Astrocyte (in vitro differentiated cells and primary cell): ENCODE results near the gene ENTHD1. TPM values are rescaled to one million over a fixed set of nuclear protein-coding genes. Genes with fewer than 3 reads are reported as not detected.
A peak's percentile ranks its signal among the peaks of the same experiment; 100 is the strongest.

Experiments
- DNase-seq: peaks from one replicate; pipeline ENCODE4 v3.0.0-alpha.2; 2010; ENCODE audit warnings: low read depth
- FAIRE-seq: peaks from 2 replicates; lab custom pipeline; 2011; peaks lifted over from hg19 to GRCh38; lab: Jason Lieb, UNC
- H2AFZ ChIP-seq: 2 replicates; pipeline ENCODE4 v1.6.0; 2012; ENCODE audit warnings: low read depth, low read length, inconsistent platforms
- H3K27ac ChIP-seq: 2 replicates; pipeline ENCODE4 v1.5.1; 2011; ENCODE audit warnings: low read depth, low read length, inconsistent platforms
- H3K27me3 ChIP-seq: 2 replicates; pipeline ENCODE4 v1.6.0; 2011; ENCODE audit warnings: low read length, inconsistent platforms; ENCODE audit not compliant: insufficient read depth
- H3K36me3 ChIP-seq: 2 replicates; pipeline ENCODE4 v1.5.1; 2011; ENCODE audit warnings: low read length, inconsistent platforms; ENCODE audit not compliant: insufficient read depth
- H3K4me1 ChIP-seq: 2 replicates; pipeline ENCODE4 v1.5.1; 2011; ENCODE audit warnings: low read length, inconsistent platforms; ENCODE audit not compliant: insufficient read depth
- H3K4me2 ChIP-seq: 2 replicates; pipeline ENCODE4 v1.6.0; 2012; ENCODE audit warnings: low read length, inconsistent platforms
- H3K4me3 ChIP-seq: 2 replicates; pipeline ENCODE4 v1.5.1; 2011; ENCODE audit warnings: low read depth, mild to moderate bottlenecking, low read length, inconsistent platforms; ENCODE audit not compliant: insufficient read depth
- H3K79me2 ChIP-seq: 2 replicates; pipeline ENCODE4 v1.6.0; 2012; ENCODE audit warnings: mild to moderate bottlenecking, low read length, inconsistent platforms; ENCODE audit not compliant: insufficient read depth
- H3K9ac ChIP-seq: 2 replicates; pipeline ENCODE4 v1.6.0; 2012; ENCODE audit warnings: mild to moderate bottlenecking, low read length, inconsistent platforms
- H3K9me3 ChIP-seq: 2 replicates; pipeline ENCODE4 v1.5.1; 2012; ENCODE audit warnings: low read depth, mild to moderate bottlenecking, low read length, inconsistent platforms; ENCODE audit not compliant: insufficient read depth
- H4K20me1 ChIP-seq: 2 replicates; pipeline ENCODE4 v1.6.0; 2012; ENCODE audit warnings: low read length, inconsistent platforms; ENCODE audit not compliant: insufficient read depth
- H3K27ac Mint-ChIP-seq: one replicate; pipeline ENCODE4 v1.8.0; 2021; ENCODE audit warnings: mild to moderate bottlenecking, mixed read lengths; ENCODE audit not compliant: unreplicated experiment
- H3K27me3 Mint-ChIP-seq: one replicate; pipeline ENCODE4 v1.8.0; 2021; ENCODE audit warnings: low read depth, mixed read lengths; ENCODE audit not compliant: unreplicated experiment
- H3K36me3 Mint-ChIP-seq: one replicate; pipeline ENCODE4 v1.8.0; 2021; ENCODE audit warnings: low read depth, mixed read lengths; ENCODE audit not compliant: unreplicated experiment
- H3K4me1 Mint-ChIP-seq: one replicate; pipeline ENCODE4 v1.8.0; 2021; ENCODE audit warnings: low read depth, mixed read lengths; ENCODE audit not compliant: unreplicated experiment
- H3K4me3 Mint-ChIP-seq: one replicate; pipeline ENCODE4 v1.8.0; 2021; ENCODE audit warnings: mild to moderate bottlenecking, moderate library complexity, mixed read lengths; ENCODE audit not compliant: unreplicated experiment
- H3K9me3 Mint-ChIP-seq: one replicate; pipeline ENCODE4 v1.8.0; 2021; ENCODE audit warnings: mild to moderate bottlenecking, mixed read lengths; ENCODE audit not compliant: unreplicated experiment
- EZH2 ChIP-seq: IDR thresholded peaks from 2 replicates; pipeline ENCODE4 v1.6.1; 2012; ENCODE audit warnings: mild to moderate bottlenecking, low read length, inconsistent platforms; ENCODE audit not compliant: insufficient read depth
- total RNA-seq: library from RNA; stranded (reverse); gene quantifications from 2 replicates; pipeline ENCODE4 v1.2.1, GENCODE V29; 2021
- TF ChIP-seq, protein P1 (sequence below): IDR thresholded peaks from 2 replicates; pipeline ENCODE4 v1.5.1; 2011; ENCODE audit warnings: low read depth, mild to moderate bottlenecking, inconsistent platforms, low read length, moderate library complexity; ENCODE audit not compliant: insufficient read depth

ENTHD1 gene
- total RNA-seq, 1 donor from 2014 or later = not detected

- no peaks in the 10 kb centered on the region for H3K36me3 ChIP-seq
- DNase-seq (no peak), FAIRE-seq (no peak)
- no peak overlapping the region for H3K4me2 ChIP-seq
- no peak overlapping the region for H3K4me3 ChIP-seq
- H3K4me1 Mint-ChIP-seq = peaks cover 15% of the 10 kb centered on the region
- no peak overlapping the region for H3K9ac ChIP-seq
- no peaks in the 10 kb centered on the region for H4K20me1 ChIP-seq
- peaks cover 20% of the 10 kb centered on the region for H3K27me3 ChIP-seq
- H3K4me1 ChIP-seq = no peaks in the 10 kb centered on the region
- no peaks in the 10 kb centered on the region for H3K79me2 ChIP-seq
- H3K9me3 ChIP-seq = no peaks in the 10 kb centered on the region
- TF ChIP-seq, protein P1, sequence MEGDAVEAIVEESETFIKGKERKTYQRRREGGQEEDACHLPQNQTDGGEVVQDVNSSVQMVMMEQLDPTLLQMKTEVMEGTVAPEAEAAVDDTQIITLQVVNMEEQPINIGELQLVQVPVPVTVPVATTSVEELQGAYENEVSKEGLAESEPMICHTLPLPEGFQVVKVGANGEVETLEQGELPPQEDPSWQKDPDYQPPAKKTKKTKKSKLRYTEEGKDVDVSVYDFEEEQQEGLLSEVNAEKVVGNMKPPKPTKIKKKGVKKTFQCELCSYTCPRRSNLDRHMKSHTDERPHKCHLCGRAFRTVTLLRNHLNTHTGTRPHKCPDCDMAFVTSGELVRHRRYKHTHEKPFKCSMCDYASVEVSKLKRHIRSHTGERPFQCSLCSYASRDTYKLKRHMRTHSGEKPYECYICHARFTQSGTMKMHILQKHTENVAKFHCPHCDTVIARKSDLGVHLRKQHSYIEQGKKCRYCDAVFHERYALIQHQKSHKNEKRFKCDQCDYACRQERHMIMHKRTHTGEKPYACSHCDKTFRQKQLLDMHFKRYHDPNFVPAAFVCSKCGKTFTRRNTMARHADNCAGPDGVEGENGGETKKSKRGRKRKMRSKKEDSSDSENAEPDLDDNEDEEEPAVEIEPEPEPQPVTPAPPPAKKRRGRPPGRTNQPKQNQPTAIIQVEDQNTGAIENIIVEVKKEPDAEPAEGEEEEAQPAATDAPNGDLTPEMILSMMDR = no peak
- TF ChIP-seq EZH2 = no peak
- H2AFZ ChIP-seq = no peak overlapping the region
- H3K27me3 Mint-ChIP-seq = peaks cover 12% of the 10 kb centered on the region
- H3K36me3 Mint-ChIP-seq = no peaks in the 10 kb centered on the region
- no peaks in the 10 kb centered on the region for H3K9me3 Mint-ChIP-seq
- H3K27ac Mint-ChIP-seq = no peak overlapping the region
- H3K4me3 Mint-ChIP-seq = no peak overlapping the region
- no peak overlapping the region for H3K27ac ChIP-seq
These were observed 17.5 kb upstream of the ENTHD1 start for GRCh38 chr22:39910876-39911613.

DNA sequence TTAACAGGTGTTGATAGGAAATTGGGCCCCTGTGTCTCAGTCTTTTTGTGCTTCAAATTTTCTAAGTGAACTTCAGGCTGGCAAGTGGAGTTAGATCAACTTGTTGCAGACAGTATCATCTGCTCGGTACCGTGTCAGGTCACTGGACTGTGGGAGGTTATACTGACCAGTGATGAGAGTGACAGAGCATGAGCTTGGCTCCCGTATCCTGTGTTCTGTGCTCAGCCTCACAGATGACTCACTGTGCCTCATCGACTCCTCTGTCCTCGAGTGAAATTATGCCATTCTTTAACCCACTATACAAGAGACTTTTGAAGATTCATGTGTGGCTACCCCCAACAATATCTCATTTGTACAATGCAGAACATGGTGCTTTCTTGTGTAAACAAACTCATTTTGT lies 15.2 kb upstream of the ENTHD1 start:
- no peak for TF ChIP-seq EZH2
- TF ChIP-seq, protein P1 = no peak
- peaks cover 3% of the 10 kb centered on the region for H3K27me3 Mint-ChIP-seq
- no peaks in the 10 kb centered on the region for H3K79me2 ChIP-seq
- no peak overlapping the region for H2AFZ ChIP-seq
- H3K27me3 ChIP-seq = peaks cover 9% of the 10 kb centered on the region
- H3K4me3 ChIP-seq = no peak overlapping the region
- no peaks in the 10 kb centered on the region for H3K36me3 ChIP-seq
- no peak overlapping the region for H3K4me3 Mint-ChIP-seq
- H4K20me1 ChIP-seq = no peaks in the 10 kb centered on the region
- peaks cover 9% of the 10 kb centered on the region for H3K4me1 Mint-ChIP-seq
- FAIRE-seq (no peak), DNase-seq (peak; percentile 4)
- H3K27ac ChIP-seq = no peak overlapping the region
- H3K27ac Mint-ChIP-seq = no peak overlapping the region
- no peaks in the 10 kb centered on the region for H3K9me3 Mint-ChIP-seq
- H3K36me3 Mint-ChIP-seq = no peaks in the 10 kb centered on the region
- no peaks in the 10 kb centered on the region for H3K4me1 ChIP-seq
- H3K9me3 ChIP-seq = no peaks in the 10 kb centered on the region
- H3K4me2 ChIP-seq = no peak overlapping the region
- H3K9ac ChIP-seq = no peak overlapping the region

DNA sequence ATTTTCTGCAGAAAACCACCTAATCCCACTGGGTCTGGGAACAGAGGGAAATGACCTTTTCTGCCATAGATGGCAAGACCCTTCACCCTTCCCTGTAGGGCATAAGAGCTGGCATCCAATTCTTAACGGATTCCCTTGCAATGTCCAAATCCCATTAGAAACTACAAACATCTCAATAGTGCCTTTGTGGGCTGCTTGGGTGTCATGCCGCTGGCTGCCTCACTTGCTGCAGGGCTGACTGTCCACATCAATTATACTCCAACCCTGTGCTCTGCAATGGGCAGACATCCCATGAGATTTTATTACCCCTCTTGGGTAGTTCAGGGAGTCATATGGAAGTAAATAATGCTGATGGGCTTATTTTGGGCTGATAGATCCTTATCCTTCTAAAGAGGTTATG lies 14.6 kb upstream of the ENTHD1 start:
- Mint-ChIP-seq H3K4me3 (no peak overlapping the region), H3K4me1 (peaks cover 8% of the 10 kb centered on the region), H3K27ac (no peak overlapping the region), H3K36me3 (no peaks in the 10 kb centered on the region), H3K9me3 (no peaks in the 10 kb centered on the region), H3K27me3 (peaks cover 3% of the 10 kb centered on the region)
- no peak overlapping the region for H3K27ac ChIP-seq
- H3K4me2 ChIP-seq = no peak overlapping the region
- no peak overlapping the region for H3K4me3 ChIP-seq
- TF ChIP-seq, protein P1 = no peak
- no peak for TF ChIP-seq EZH2
- FAIRE-seq (no peak), DNase-seq (no peak)
- no peak overlapping the region for H3K9ac ChIP-seq
- H4K20me1 ChIP-seq = no peaks in the 10 kb centered on the region
- no peak overlapping the region for H2AFZ ChIP-seq
- peaks cover 6% of the 10 kb centered on the region for H3K27me3 ChIP-seq
- H3K9me3 ChIP-seq = no peaks in the 10 kb centered on the region
- no peaks in the 10 kb centered on the region for H3K79me2 ChIP-seq
- no peaks in the 10 kb centered on the region for H3K4me1 ChIP-seq
- no peaks in the 10 kb centered on the region for H3K36me3 ChIP-seq
